IPS-18c (cell line): ENCODE data around the gene NTM.

Experiments used
- H3K4me3 ChIP-seq: 2 replicates; pipeline ENCODE4 v1.7.0; 2013; ENCODE audit warnings: low read depth, mild to moderate bottlenecking, low read length, moderate library complexity; ENCODE audit not compliant: insufficient read depth
- H3K9me3 ChIP-seq: one replicate; pipeline ENCODE4 v1.6.1; 2013; ENCODE audit warnings: mild to moderate bottlenecking, low read length, moderate library complexity; ENCODE audit not compliant: control insufficient read depth, insufficient read depth

Gene NTM

DNA sequence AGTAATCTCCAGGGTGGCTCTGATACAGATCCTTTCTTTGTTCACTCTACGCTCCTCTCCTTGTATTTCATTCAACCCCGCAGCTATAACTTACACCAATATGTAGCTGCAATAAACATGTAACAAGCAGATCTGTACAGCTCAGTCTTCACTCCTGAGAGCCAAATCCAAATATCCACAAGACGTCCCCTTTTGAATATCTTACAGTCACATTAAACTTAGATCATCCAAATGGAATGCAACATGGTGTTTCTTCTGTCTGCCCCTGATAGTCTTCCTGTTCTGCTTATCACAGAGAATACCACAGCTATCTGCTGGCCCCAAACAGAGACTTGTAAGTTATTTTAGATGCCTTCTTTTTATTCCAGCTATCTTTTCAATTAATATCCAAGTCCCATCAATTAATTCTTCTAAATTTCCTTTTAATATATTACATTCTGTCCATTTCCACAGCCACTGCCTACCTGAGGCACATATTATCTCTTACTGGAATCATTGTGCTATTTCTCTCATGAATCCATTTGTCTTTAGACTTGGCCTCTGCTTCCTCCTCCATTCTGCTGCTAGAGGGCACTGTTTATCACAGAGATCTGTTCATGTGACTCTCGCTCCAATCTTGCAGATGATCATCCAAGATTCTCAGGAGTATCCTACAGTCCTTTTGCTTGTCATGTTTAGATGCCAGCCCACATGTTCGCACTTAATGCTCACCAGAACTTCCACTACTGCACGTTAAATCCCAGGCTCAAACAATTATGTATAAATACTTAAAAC, 908.6 kb downstream of the NTM start:
- Histone ChIP-seq H3K4me3 (no peak overlapping the region), H3K9me3 (no peaks in the 10 kb centered on the region)

DNA sequence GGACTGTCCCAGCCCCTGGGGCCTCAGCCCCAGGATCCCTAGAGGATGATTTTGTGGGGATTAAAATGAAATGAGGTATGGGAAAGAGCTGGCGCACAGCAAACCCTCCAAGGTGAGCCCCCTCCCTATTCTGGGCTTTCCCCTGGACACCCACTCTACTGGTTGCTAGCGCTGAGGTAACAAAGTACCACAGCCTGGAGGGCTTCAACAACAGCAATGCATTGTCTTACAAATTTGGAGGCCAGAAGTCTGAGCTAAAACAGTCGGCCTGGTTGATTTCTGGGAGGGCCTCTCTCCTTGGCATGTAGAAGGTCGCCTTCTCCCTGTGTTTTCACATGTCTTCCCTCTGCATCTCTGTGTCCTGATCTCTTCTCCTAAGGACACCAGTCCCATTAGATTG, 913.6 kb downstream of the NTM start:
- no peaks in the 10 kb centered on the region for H3K9me3 ChIP-seq
- no peak overlapping the region for H3K4me3 ChIP-seq

DNA sequence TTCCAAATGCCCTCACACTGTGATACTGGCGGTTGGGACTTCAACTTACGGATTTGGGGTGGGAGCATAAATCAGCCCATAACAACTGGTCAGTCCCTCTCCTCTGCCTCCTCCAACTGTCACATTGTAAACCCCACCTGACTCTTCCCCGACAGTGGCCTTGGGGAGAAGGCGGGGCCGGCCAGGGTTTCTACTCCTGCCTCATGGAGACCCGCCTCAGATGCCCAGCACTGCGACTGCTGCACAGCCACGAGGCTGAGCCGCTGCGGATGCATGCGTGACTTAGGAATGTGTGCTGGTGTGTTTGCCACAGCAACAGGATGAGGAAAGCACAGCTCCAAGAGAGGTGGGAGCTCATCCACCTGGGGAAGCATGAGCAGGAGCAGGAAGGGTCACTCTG, 914.2 kb downstream of the NTM start:
- no peaks in the 10 kb centered on the region for H3K9me3 ChIP-seq
- H3K4me3 ChIP-seq = no peak overlapping the region

DNA sequence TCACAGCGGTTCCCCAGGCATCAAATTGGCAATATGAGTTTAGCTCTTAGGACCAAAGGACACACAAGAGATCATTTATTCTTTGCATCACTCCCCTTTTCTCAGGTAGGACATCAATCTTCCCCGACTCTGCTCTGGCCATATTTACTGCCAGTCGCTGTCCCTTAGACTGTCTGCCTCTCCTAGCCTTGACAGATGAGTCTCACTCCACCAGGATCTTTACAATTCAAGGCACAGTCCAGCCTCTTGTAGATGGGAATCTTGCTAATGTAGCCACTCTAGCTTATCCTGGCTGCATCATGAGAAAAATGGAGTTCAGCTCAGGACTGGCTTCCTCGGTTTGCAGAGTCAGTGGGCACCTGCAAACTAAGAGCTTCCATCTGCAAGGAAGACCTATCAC, 915.2 kb downstream of the NTM start:
- no peak overlapping the region for H3K4me3 ChIP-seq
- no peaks in the 10 kb centered on the region for H3K9me3 ChIP-seq

DNA sequence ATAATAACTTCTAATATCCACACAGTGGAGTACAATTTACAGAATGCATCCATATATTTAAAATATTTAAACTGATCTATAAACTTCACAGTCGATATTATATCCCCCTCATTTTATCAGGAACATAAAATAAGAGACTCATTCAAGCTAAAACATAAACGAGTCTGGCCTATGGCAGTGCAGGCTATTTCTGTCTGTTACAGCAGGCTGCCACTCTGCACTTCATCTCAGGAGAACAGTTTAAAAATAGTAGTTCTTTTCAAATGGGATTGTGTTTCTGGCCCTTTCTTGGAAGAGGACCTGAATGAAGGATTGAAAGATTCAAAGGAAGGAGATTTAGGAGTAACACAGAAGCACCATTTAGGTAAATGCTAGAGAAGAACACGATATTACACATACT, 915.7 kb downstream of the NTM start:
- Histone ChIP-seq H3K4me3 (no peak overlapping the region), H3K9me3 (no peaks in the 10 kb centered on the region)

DNA sequence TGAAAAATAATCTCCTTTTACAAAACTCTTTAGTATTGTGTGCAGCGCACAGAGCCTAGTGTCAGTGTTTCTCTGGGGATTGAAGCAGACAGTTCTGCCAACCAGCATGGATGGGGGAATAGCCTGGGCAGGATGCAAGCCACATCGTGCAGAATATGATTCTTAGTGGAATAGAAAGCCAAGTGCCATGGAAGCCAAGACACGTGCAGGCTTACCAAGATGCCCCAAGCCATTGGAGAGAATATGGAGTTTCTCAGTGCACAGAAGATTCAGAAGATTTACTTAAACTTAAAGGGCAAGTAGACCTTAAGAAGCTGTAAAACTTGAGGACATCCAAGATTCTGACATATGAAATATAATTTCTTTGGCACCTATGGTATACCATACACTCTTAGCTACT, 917.6 kb downstream of the NTM start:
- H3K9me3 ChIP-seq = no peaks in the 10 kb centered on the region

DNA sequence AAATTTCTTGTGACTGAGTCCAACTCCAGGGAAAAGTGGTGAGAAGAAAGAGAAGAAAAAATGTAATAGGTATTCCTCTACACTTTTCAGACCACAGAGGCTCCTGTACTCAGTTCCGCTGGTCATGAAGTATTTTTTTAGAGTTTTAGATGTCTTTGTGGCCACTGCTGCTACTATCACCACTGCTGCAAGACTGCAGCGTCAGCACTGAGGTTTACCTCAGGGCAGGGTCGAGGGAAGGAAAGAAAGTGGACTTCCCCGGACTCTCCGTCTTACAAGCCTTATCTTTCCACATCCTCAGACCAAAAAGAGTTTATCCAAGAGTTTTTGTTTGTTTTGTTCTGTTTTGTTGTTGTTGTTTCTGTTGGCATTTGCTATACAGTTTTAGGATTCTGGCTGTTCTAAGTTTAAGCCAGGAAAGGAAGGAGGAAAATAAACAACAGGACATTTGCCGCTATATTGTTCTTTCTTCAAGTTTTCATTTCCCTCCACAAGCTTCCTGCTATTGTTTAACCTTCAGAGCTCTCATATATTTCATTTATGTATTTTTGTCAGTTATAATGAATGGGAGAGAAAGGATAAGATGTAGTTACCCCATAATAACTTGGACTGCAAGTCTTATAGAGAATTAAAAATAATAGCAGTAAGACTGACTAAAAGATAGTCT, 919.3 kb downstream of the NTM start:
- no peak overlapping the region for H3K4me3 ChIP-seq
- H3K9me3 ChIP-seq = no peaks in the 10 kb centered on the region

More for the DNA sequence above, 917.6 kb downstream of the NTM start:
- no peak overlapping the region for H3K4me3 ChIP-seq

DNA sequence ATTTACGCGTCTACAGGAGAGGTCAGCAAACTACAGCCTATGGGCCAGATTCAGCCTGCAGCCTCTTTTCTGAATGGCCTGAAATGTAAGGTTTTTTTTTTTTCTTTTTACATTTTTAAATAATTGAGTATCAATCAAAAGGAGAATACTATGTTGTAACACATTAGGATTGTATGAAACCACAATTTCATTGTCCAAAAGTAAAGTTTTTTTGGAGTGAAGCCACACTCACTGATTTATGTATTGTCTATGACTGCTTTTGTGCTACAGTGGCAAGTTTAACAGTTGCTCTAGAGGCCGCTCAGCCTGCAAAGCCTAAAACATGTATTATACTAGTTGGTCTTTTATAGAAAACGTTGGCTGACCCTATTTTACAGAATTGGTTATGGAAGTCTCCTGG, 923.2 kb downstream of the NTM start:
- Histone ChIP-seq H3K9me3 (no peaks in the 10 kb centered on the region), H3K4me3 (no peak overlapping the region)

DNA sequence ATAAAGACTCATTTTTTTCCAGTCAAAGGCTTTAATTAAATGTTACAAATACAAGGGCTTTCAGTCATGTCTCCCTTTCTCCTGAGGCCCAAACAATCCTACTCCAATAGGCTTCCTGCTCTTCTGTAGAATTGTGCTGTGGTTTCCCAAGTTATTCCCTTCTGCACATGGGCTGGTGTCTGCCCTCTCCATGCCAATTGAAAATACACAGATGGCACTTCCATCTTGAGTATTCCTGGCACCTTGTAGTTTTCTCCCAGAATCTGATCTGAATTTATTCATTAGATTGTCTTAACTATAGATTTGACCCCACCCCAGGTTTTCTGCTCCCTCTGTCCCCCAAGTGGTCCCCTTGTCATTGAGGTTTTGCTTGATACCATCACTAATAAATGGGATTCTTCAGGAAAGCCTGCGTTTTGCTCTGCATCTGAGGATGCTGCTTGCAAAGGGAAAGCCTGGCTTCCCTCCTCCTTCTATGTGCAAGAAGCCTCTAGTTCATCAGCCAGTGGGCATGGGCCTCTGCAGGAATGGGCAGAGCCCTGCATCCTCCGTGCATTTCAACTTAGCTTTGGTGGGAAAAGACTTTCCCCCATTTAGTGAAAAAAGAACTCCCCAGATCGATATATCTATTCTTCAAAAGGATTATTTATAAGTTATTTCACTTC, 926.7 kb downstream of the NTM start:
- Histone ChIP-seq H3K9me3 (no peaks in the 10 kb centered on the region), H3K4me3 (no peak overlapping the region)

DNA sequence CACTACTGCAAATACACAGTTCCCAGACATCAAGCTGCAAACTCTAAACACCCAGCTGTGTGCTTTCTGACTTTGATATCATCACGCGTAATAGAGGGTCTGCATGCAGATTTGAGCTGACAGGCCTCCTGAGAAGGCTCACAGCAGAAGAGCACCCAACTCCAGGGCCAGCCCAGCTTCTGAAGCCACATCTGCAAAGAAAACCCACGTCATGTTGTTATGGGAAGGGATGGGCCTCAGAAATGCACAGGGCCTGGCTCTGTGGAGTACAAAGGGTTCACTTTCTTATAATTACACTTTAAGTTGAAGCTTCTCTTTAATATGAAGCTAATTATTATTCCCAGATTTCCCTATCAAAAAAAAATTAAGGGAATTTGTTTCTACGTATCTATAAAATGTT, 927.9 kb downstream of the NTM start:
- Histone ChIP-seq H3K4me3 (no peak overlapping the region), H3K9me3 (no peaks in the 10 kb centered on the region)

DNA sequence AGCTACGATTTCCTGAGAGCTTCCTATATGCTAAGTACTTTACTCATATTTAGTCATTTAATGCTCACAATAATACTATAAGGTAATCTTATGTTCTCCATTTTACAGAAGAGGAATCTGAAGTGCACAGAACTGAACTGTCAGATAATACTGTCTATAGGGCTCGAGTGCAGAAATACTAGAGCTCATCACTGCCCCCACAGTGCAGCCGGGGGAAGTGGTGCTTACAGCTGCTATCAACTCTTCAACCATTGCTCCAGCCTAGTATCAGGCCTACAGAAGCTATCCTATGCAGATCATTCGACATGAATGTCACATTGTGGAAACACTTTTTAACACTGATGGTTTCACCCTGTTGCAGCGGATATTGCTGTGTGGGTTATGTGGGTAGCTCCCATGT, 929.9 kb downstream of the NTM start:
- Histone ChIP-seq H3K9me3 (no peaks in the 10 kb centered on the region), H3K4me3 (no peak overlapping the region)

DNA sequence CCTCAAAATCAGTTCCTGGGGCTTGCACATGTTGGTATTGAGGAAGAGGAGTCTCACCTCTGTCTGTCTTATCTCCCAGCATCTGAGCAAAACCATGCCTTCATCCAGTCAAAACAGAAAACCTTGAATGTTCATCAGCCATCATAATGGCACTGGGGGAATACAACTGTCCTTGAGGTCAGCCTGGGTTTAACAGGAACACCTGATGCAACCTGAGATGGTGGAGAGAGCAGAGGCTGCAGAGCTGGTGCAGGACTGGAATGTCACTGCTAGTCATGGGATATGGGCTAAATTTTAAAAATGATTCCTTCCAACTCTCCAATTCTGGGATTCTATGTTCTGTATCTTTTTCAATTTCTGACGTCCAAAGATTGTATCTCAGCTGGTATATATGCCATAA, 931.0 kb downstream of the NTM start:
- no peak overlapping the region for H3K4me3 ChIP-seq

DNA sequence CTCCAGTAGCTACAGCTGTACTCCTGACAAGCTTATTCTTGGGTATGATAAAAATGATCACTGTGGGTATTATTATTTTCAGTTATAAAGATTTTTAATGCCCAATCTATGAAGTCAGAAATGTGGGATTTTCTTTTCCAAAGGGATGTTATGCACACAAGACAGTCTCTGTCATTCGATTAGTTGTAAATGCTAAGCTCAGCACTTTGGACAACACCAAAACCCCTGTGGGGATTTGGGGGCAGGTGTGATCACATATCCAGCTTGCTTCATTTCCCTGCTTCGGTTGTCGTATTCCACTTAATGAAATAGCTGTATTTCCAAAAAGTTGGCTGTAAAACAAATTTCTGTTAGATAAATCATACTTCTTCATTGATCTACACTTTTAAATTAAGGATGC, 931.5 kb downstream of the NTM start:
- H3K9me3 ChIP-seq = no peaks in the 10 kb centered on the region
- no peak overlapping the region for H3K4me3 ChIP-seq

More for the DNA sequence above, 931.0 kb downstream of the NTM start:
- H3K9me3 ChIP-seq = no peaks in the 10 kb centered on the region

DNA sequence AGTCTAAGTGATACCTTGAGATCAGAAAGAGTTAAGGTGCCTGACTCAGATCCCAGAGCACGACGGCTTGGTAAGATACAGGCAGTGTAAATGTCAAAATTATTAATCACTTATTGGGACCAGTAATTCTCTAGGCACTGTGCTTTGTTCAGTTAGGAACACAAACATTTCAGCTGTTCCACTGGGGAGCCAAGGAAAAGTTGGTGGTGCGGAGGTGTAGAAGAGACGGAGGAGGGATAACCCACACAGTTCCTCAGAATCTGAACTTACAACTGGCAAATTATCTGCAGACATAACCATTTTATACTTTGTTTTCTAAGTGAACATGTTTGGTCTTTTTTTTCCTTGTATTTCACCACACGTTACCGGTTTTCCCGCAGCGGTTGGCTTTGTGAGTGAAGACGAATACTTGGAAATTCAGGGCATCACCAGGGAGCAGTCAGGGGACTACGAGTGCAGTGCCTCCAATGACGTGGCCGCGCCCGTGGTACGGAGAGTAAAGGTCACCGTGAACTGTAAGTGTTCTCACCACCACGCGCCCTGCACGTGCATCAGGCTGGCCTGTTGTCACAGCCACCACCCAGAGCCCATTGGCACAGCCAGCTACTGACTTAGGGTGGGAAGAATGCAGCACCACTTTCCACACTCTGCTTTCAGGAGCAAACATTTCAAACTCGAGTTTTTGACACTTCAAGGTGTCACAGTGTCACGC, 937.0 kb downstream of the NTM start:
- no peaks in the 10 kb centered on the region for H3K9me3 ChIP-seq

DNA sequence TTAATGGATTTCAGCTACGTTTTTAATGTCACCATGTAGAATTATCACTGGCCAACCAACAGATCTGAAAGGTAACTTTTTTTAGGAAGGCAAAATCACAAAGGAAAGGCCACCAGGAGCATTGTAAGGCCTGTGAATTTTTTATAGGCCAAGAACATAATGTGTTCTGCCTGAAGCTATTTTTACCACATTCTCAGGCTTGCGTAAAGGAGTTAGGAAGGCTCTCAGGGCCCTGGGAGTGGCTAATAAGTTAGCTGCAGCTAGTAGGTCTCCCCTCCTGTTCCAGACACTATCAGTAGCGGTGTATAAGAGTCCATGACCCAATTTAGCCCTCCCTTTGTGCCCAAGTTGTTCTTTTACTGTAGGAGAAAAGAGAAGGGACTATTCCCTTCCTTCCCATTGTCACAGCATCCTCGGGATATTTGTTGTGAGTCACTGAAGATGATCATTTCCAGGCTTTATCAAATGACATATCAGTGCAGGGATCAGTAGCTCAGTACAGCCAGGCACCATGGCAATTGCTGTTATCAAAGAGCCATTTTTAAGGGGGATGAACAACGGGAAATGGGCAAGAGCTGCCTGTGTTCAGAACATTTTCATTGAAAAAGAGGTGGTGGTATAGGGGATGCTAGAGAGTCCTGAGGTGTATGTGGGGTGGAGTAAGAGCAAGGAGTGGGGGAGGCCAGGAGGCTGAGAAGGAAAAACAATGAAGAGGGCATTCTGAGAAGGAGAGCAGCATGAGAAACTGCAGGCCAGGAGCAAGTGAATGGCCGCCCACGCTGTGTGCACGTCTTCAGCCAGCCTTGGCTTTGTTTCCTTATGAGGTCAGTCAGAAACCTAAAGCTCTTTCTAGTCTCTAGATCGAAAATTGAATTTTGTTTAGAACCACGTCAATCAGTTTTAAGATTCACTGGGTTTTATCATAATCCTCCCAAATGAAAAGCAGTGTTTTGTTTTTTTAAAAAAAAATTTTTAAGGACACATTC, 940.3 kb downstream of the NTM start:
- Histone ChIP-seq H3K4me3 (no peak overlapping the region), H3K9me3 (no peaks in the 10 kb centered on the region)

More for the DNA sequence above, 937.0 kb downstream of the NTM start:
- H3K4me3 ChIP-seq = no peak overlapping the region

DNA sequence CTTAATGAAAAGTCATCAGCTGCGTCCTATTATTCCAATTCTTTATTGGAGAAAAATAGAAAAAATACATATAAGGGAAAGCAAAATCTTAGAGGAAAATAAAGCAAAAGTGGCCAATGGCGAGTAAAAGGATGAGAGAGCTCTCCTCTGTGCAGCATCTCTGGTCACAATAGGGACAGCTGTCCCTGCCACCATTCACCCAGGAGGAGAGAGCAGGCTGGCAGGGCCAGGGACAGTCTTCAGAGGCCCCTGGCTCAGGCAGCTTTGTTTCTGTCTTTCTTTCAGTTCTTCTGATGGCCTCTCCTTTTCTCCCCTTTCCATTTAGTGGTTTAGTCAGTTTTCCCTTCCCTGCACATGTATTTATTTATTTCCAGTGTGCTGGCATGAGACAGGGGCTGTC, 941.3 kb downstream of the NTM start:
- no peaks in the 10 kb centered on the region for H3K9me3 ChIP-seq

DNA sequence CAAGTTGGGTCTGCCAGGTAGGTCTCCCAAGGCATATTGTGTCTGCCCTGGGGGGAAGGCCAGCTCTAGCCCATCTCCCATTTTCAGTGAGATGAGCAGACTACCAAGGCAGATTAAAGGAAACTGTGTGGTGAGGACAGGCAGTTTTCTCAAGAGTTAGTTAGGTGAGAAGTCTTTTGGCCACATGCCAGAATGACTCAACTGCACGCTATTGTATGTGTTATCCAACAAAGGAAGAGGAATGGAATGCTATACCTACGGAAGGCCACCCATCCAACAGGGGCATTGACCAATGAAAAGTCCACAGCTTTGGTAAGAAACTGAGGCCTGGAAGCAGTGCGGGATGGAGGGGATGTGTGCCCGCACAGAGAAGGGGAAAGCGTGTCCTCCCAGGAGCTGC, 941.7 kb downstream of the NTM start:
- Histone ChIP-seq H3K4me3 (no peak overlapping the region), H3K9me3 (no peaks in the 10 kb centered on the region)

More for the DNA sequence above, 941.3 kb downstream of the NTM start:
- H3K4me3 ChIP-seq = no peak overlapping the region
